Activated B cell treated with CpG ODN at 0.5 μM for 24 hours (primary cell): ENCODE measurements around the gene MYH7B. TPM values are rescaled to one million over a fixed set of nuclear protein-coding genes. Genes with fewer than 3 reads are reported as not detected.

Source experiments
- ATAC-seq: fragments of 200-7000 bp; cut with Tn5 transposase; one replicate; pipeline ENCODE4 v1.10.0; 2021; ENCODE audit warnings: low read depth, mild to moderate bottlenecking, moderate library complexity
- CTCF ChIA-PET: fragments of 350-600 bp; sonication (Branson Sonifier 250); formaldehyde crosslinking; loops from one replicate; lab custom pipeline; 2021; ENCODE audit warnings: antibody characterized with exemption; lab: Charles Lee
- POLR2A ChIA-PET: fragments of 350-600 bp; sonication (Branson Sonifier 250); formaldehyde crosslinking; loops from one replicate; lab custom pipeline; 2021; ENCODE audit warnings: antibody characterized with exemption; lab: Charles Lee
- DNase-seq: peaks from one replicate; pipeline ENCODE4 v3.0.0; 2022
- H3K27ac Mint-ChIP-seq: one replicate; pipeline ENCODE4 v1.8.0; 2020; ENCODE audit warnings: mixed read lengths
- H3K27me3 Mint-ChIP-seq: one replicate; pipeline ENCODE4 v1.8.0; 2021; ENCODE audit warnings: mixed read lengths
- H3K36me3 Mint-ChIP-seq: one replicate; pipeline ENCODE4 v1.8.0; 2021; ENCODE audit warnings: low read depth, mixed read lengths
- H3K4me1 Mint-ChIP-seq: one replicate; pipeline ENCODE4 v1.8.0; 2021; ENCODE audit warnings: mixed read lengths
- H3K4me3 Mint-ChIP-seq: one replicate; pipeline ENCODE4 v1.8.0; 2020; ENCODE audit warnings: mild to moderate bottlenecking, mixed read lengths
- H3K9me3 Mint-ChIP-seq: one replicate; pipeline ENCODE4 v1.8.0; 2020; ENCODE audit warnings: mixed read lengths
- intact Hi-C: fragments of 100-400 bp; cut with micrococcal nuclease; formaldehyde crosslinking; loops from one replicate; pipeline ENCODE4 v1.15.1; 2024
- total RNA-seq: library from RNA; stranded (reverse); gene quantifications from 2 replicates; pipeline ENCODE4 v1.2.3, GENCODE V29; 2022
- TF ChIP-seq, protein P1 (sequence below): fragments of 200-600 bp; IDR thresholded peaks from one replicate; pipeline ENCODE4 v1.8.0; 2022; ENCODE audit warnings: antibody characterized with exemption, mild to moderate bottlenecking

MYH7B gene
- total RNA-seq, 1 donor from 2014 or later = 0.35 TPM

DNA sequence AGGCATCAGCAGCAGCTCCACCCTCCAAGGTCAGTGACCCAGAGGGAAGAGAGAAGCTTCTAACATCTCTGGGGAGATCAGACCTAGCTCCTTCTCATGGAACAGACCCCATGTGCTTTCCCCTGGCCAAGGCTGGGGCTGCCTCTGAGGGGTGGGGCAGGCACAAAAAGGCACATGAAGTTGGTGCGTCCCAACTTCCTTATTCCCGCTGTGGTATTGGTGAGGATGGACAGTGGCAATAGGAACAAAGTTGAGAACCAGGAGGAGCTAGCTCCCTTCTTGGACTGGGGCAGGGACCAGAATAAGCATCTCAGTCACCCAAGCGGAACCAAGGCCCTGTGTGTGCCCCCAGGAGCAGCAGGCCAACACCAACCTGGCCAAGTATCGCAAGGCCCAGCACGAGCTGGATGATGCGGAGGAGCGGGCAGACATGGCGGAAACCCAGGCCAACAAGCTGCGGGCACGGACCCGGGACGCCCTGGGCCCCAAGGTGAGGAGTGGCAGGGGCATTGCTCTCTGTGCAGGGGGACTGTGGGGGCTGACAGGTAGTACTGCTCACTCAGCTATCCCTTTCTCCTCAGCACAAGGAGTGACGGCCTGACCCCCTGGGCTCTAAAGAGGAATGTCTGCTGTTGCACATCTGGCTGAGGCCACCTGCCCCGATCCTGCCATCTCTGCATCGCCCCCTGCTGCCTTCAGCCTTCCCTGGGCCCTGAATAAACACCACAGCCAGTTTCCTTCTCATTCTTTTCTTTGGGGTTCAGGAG lies 46.1 kb downstream of the MYH7B start:
- DNase-seq (no peak), ATAC-seq (no peak)
- H3K36me3 Mint-ChIP-seq = peaks cover 93% of the 10 kb centered on the region
- intact Hi-C loops = loop anchor here (5.0 kb wide), 1 partner anchor 124 kb away; the partner anchor contains the start of gene ACSS2
- peaks cover 3% of the 10 kb centered on the region for H3K4me1 Mint-ChIP-seq
- ChIA-PET CTCF (interaction anchor here (1.7 kb wide), 1 partner anchor 129 kb away, joined by 4 read pairs; the partner anchor contains the start of gene GGT7), POLR2A (interaction anchor here (0.6 to 0.9 kb wide), 2 partner anchors 31 to 45 kb away, joined by 3 to 4 read pairs; no protein-coding TSS in a partner anchor)
- no peak overlapping the region for H3K27ac Mint-ChIP-seq
- H3K4me3 Mint-ChIP-seq = no peak overlapping the region
- TF ChIP-seq, protein P1, sequence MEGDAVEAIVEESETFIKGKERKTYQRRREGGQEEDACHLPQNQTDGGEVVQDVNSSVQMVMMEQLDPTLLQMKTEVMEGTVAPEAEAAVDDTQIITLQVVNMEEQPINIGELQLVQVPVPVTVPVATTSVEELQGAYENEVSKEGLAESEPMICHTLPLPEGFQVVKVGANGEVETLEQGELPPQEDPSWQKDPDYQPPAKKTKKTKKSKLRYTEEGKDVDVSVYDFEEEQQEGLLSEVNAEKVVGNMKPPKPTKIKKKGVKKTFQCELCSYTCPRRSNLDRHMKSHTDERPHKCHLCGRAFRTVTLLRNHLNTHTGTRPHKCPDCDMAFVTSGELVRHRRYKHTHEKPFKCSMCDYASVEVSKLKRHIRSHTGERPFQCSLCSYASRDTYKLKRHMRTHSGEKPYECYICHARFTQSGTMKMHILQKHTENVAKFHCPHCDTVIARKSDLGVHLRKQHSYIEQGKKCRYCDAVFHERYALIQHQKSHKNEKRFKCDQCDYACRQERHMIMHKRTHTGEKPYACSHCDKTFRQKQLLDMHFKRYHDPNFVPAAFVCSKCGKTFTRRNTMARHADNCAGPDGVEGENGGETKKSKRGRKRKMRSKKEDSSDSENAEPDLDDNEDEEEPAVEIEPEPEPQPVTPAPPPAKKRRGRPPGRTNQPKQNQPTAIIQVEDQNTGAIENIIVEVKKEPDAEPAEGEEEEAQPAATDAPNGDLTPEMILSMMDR = no peak
- no peaks in the 10 kb centered on the region for H3K9me3 Mint-ChIP-seq
- no peaks in the 10 kb centered on the region for H3K27me3 Mint-ChIP-seq

DNA sequence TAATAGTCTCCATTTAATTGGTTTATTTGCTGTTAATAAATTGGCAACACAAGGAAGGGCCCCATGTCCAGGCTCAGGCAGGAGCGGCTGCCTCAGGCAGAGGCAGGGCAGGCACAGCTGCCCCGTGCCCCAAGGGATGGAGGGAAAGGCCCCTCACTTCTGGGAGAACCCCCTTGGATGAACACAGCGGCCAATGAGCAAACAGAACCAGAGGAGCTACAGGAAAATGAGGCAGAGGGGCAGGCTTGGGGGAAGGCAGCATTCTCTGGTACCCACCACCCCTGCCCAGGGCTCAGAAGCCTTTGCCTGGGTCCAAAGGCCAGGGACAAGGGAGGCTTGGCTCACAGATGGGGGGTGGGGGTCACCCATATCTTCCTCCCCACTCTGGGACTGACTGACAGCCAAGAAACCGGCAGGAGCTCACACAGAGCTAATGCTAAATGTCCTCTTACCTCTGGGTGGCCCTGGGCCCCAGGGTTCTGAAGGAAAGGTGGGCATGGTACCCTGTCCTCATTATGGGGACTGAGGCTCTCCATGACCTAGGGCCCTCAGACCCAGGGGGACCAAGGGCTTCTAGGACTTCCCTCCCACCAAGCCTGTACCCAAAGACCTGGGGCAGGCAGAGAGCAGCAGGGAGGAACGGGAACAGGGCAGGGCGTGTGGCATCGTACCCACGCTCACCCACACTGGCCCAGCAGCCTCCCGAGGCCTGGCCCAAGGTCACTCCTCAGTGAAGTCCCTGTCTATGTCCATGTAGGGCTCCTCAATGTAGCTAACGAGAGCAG lies 47.0 kb downstream of the MYH7B start:
- intact Hi-C loops = loop anchor here (5.0 kb wide), 1 partner anchor 125 kb away; the partner anchor contains the start of gene ACSS2
- H3K9me3 Mint-ChIP-seq = no peaks in the 10 kb centered on the region
- ATAC-seq = no peak
- DNase-seq = no peak
- no peaks in the 10 kb centered on the region for H3K27me3 Mint-ChIP-seq
- peaks cover 92% of the 10 kb centered on the region for H3K36me3 Mint-ChIP-seq
- ChIA-PET CTCF (no interaction called here), POLR2A (no interaction called here)
- H3K4me1 Mint-ChIP-seq = peaks cover 3% of the 10 kb centered on the region
- H3K27ac Mint-ChIP-seq = no peak overlapping the region
- TF ChIP-seq, protein P1 = no peak
- no peak overlapping the region for H3K4me3 Mint-ChIP-seq

DNA sequence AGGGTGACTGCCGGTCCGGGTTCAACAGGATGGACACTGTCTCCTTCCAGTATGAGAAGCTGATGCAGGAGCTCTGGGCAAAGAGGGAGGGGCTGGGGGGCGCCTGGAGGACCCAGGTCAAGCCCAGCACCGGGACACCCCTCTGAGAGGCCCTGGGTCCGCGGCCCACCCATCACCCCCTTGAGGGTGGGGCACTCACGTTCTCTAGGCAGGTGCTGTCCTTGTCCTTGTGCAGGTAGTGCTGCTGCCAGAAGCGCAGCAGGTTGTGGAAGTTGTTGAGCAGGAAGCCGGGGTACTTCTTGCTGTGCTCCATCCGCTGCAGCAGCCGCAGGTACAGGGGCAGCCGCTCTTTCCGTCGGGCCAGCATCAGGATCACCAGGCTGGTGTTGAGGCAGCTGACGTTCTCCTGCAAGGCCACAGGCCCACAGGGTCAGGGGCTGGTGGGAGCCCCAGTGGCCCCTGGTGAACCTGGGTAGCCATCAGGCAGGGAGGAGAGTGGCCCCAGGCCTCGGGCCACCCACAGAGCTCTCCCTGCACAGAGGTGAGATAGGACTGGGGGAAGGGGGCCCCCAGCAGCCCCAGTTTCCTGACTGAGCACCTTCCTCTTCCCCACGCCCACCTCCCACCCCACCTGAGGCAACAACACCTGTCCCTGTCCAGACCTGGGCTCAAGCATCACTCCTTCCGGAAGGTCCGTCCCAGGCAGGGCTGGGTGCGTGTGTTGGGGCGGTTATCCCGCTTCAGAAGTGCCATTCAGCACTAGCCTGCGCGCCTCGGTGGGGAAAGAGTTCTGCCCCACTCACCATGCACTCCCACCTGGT lies 47.8 kb downstream of the MYH7B start:
- Mint-ChIP-seq H3K4me1 (peaks cover 3% of the 10 kb centered on the region), H3K4me3 (no peak overlapping the region), H3K27ac (no peak overlapping the region), H3K9me3 (no peaks in the 10 kb centered on the region), H3K36me3 (peaks cover 92% of the 10 kb centered on the region), H3K27me3 (no peaks in the 10 kb centered on the region)
- POLR2A ChIA-PET = no interaction called here
- no peak for ATAC-seq
- TF ChIP-seq, protein P1 = no peak
- CTCF ChIA-PET = interaction anchor here (1.1 kb wide), 1 partner anchor 47 kb away, joined by 3 read pairs; no protein-coding TSS in a partner anchor
- no peak for DNase-seq
- intact Hi-C loops = loop anchor here (5.0 kb wide), 1 partner anchor 126 kb away; the partner anchor contains the start of gene ACSS2

DNA sequence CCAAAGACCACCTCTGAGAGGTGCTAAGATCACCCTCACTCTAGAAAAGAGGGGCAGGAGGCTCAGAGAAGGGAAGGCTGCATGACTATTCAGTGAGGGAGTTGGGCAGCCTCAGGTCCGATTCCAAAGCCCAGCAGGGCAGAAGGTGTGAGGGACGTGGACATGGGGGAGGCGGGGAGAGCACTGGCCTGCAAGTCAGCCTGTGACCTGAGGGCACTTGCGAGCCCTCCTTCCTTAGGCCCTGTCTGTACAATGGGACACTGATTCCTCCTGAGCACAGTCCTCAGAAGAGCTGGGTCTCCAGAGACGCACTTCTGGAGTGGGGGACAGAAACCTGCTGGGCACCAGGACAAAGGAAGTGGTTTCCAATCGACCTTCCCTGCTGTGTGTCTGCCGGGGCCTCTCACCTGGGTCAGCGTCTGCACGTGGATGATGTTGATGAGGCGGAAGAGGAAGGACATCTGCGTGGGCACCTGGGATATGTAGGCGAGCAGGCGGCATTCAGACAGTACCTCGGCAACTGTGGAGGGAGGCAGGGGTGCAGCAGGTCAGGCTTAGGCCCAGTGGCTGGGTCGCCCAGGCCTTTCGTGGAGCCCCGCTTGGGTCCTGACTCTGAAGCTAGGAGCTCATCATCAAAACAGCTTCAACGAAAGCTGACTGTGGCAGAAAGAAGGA lies 48.5 kb downstream of the MYH7B start:
- H3K36me3 Mint-ChIP-seq = peaks cover 92% of the 10 kb centered on the region
- DNase-seq (no peak), ATAC-seq (no peak)
- H3K27ac Mint-ChIP-seq = no peak overlapping the region
- intact Hi-C loops = loop anchor here (5.0 kb wide), 1 partner anchor 127 kb away; the partner anchor contains the start of gene ACSS2
- no peaks in the 10 kb centered on the region for H3K9me3 Mint-ChIP-seq
- peaks cover 3% of the 10 kb centered on the region for H3K4me1 Mint-ChIP-seq
- no peaks in the 10 kb centered on the region for H3K27me3 Mint-ChIP-seq
- TF ChIP-seq, protein P1 = no peak
- CTCF ChIA-PET = interaction anchor here (1.1 kb wide), 1 partner anchor 48 kb away, joined by 3 read pairs; no protein-coding TSS in a partner anchor
- POLR2A ChIA-PET = no interaction called here
- H3K4me3 Mint-ChIP-seq = no peak overlapping the region
